Stimulated activated CD4-positive, alpha-beta T cell treated with anti-CD3 and anti-CD28 coated beads, Interleukin-12 subunit alpha, Interleukin-12 subunit beta, amount 100 ng/mL, for 24 hours (primary cell): ENCODE measurements around the gene DDX60.

Experiments
- DNase-seq, 2 experiments: peaks; one replicate each; pipeline ENCODE4 v3.0.0-alpha.2; 2020; ENCODE audit warnings: low read depth in 2 of 2

The DDX60 gene

GRCh38 chr4:168200685-168201084 is 117.9 kb downstream of the DDX60 start:
- DNase-seq = no peak

GRCh38 chr4:168199260-168199957 is 119.1 kb downstream of the DDX60 start:
- DNase-seq = no peak

- DNase-seq = no peak
Observed at GRCh38 chr4:168197926-168198325, 120.6 kb downstream of the DDX60 start.

DNA sequence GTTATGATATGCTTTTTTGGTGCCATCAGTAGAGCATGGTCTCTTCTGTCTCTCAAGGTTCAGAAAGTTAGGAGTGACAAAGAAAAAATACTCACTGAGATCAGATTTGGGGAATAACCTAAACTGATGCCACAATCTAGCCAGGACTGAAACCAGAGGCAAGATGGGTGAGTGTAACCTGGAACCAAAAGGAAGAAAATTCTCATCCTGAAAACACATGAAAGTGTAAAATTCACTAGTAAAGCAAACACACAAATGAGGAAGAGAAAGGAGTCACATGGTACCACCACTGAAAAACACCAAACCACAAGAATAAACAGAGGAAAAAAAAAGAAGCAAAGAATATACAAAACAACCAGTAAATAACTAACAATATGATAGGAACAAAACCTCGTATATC is 129.8 kb downstream of the DDX60 start:
- DNase-seq = no peak

DNA sequence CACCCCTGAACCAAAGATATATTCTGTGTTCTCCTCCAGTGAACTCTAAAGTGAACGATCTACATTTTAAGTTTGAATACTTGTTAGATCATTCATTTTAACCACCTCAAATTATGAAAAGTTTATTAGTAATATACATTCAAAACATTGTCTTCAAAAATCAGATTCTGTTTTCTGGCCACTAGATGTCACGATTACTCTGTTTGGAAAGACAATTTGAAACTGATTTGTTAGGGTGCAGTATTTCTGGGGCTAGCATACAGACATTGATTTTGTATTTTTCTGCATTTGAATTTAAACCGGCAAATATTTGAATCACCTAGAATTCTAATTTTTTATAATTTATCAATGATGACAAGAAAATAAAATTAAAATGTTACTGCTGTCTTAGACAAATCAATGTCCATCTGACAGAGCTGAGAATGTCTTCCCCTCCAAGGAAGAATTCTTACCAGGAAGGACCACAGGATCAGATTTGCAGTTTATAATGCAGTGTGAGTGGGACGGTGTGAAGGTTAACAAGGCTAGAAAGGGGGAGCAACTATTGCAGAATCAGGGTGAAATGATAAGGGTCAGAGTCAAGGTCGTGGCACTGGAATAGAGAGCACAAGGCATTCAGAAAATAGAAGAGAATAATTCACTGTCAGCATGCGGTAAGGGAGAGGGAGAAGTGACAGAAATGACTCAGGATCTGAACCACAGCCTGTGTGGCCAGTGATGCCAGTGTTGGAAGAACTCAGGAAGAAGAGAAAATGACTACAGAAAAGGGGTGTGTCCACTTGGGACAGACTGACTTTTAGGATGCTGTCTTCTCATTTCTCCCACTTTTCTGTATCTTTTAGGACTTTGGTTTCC is 134.6 kb downstream of the DDX60 start:
- DNase-seq = no peak

DNA sequence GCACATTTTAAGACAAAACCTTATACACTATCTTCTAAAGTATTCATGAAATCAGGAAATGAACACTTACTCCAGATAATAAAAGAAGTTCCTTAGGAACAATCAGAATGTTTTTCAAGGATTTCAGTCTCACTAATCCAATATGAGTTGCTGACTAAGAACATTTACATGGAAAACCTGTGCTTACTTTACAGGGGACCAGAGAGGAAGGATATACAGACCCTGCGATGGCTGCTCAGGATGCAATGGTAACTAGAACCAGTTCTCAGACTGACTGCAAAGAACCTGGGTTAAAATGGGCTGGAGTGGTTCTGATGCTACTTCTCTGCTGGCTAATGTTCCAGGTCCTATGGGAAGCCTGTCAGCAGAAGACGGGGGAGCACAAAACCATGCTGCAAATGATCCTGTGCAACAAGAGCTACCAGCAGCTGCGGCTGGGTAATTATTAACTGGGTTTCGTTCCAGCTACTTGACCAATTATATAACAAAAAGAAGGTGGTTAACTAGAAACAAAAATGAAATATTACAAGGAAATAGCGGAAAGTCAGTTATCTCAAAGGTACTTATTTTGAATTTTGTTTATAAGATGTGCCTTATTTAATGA is 140.9 kb downstream of the DDX60 start:
- DNase-seq = no peak

GRCh38 chr4:168174308-168174707 is 144.2 kb downstream of the DDX60 start:
- no peak for DNase-seq

DNA sequence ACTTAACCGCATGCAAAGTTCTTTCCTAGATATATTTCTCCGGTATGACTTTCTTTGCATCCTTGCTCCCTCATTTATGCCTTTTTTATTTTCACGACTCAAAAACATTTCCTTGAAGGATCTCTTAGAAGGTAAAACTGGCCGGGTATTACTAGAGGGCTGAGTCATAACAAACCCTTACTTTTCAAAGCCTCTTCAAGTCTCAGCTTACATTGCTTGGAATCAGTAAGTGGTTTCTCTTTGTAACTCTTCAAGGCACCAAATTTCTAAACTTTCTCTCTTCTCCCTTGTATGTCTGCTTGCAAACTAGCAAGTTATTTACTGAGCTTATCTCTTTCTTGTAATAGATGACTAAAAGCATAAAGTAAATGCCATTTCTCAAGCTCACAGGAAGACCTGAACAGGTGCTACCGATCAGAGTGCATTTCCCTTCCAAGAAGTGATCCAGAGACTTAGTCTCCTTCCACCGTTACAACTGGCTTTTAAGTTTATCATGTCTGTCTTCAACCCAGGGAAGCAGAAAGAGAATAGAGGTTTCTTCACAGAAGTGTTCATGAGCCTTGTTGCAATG is 150.8 kb downstream of the DDX60 start:
- no peak for DNase-seq
